Measurements from ENCODE around the gene LGALS9B.
"Not testable (repeated sequence)": the region's sequence is repeated elsewhere in the genome, so short reads cannot be mapped to it uniquely, and the experiment has no call there.

LGALS9B gene

DNA sequence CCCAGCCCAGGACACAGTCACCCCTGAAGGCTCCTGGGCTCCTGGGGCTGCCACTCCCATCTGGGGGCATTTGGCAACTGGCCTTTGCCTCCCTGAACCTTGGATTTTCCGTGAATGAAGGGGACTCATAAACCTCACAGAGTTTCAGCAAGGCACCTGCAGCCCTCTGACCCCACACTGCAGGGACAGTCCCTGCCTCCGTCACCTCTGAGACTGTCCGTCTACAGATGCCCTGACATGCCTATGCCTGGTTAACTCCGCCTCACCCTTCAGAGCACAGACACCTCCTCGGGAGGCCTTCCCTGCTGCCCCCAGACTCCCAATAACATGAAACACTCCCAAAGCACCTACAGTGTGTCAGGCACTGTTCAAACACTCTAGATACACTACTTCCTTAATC is 786 bp downstream of the LGALS9B start:
- not testable (repeated sequence) for DNase-seq

DNA sequence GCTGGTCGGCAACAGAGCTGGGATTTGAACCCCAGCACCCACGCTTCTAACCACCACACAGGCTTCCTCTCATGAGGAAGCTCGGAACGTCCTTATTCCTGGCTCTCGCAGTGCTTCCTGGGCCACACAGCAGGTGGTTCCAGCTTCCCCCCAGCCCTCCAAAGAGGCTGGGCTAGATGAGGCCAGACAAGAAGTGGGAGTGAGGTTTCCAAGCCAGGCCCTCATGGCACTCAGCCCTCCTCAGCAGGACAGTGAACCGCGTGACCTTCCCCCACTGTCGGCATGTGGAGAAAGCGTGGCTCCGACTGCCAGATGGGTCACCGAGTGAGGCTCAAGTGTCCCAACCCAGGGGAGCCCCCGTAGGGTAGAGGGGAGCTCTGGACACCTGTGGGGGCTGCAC is 1.8 kb downstream of the LGALS9B start:
- DNase-seq: not testable (repeated sequence)

- DNase-seq: not testable (repeated sequence)
These were observed 2.4 kb downstream of the LGALS9B start for GRCh38 chr17:20464854-20465414.

DNA sequence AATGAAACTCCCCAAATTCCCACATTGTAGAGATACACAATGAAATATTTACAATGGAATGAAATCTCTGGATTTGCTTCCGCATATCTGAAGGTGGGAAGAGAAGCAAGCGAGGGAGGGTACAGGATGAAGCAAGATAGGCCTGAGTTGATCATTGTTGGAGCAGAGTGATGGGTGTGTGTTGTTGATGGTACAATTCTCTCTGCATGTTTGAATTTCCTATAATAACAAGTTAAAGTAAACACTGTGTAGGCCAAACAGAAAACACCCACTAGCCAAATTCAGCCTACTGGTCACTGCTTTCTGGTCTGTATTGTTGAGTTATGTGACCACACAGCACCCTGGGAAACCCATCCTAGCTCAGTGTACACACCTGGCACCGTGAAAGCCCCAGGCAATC is 5.2 kb downstream of the LGALS9B start:
- DNase-seq: not testable (repeated sequence)

DNA sequence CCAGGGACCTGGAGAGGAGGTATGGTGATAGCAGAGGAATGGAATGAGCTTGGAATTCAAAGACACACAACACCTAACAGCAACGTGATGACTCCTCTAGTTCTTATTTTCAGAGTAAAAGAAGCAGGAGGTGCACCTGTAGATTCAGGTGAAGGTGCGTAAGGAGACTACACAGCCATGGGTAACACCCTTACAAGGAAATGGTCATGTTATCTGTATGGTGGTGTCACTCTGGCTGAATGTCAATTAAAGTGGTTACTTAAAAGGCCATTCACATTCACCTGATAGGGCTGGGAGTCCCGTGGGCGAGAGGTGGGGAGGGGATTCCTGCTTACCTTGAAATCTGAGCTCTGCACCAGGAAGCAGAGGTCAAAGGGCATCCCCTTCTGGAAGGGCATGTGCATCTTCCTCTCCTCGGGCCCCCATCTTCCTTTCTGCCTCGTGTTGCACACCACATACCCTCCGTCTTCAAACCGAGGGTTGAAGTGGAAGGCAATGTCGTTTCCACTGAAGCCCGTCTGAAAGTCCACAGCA is 9.4 kb downstream of the LGALS9B start:
- DNase-seq: not testable (repeated sequence)

- not testable (repeated sequence) for DNase-seq
These were observed 12.2 kb downstream of the LGALS9B start for GRCh38 chr17:20455106-20455505.

DNA sequence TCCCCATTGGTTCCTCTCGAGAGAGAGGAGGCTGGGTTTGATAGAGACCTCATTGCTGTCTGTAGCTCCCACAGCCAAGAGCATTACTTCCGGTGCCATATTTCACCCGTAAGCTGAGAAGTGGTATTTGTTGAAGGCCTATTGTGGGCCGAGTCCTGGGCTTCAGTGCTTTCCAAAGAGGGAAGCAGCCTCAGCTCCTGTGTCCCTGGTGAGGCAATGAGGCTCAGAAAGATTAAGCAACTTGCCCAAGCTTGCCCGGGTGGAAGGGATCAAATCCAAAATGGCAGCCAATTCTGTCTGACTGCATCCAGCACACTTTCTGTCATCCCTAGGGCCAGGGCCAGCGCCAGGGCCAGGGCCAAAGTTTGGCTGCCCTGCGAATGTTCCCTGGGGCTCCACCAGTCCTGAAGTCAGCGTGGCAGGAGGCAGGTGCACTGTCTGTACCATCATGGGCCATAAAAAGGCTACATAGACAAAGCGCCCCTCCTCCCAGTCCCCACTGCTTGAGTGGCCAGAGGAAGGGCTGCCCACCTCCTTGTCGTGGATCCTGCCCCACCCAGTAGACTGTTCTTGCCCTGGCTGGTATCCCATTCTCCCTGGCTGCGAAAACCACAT is 13.4 kb downstream of the LGALS9B start:
- not testable (repeated sequence) for DNase-seq

DNA sequence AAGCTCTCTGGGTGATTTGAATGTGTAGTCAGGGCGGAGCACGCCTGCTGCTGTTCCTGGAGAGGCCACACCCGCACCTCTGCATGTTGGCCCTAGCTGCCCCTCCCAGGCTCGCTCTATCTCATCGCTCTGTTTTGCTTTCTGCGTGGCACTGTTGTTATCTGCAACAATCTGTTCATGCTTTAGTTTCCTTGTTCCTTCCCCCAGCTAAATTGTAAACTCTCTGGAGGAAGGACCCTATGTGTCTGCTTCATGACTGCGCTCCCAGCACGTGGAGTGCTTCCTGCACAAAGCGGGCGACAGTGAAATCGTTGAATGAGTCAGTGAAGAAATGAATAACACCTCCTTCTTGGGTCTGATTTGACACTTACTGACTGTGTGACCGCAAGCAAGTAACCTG is 16.5 kb downstream of the LGALS9B start:
- DNase-seq: not testable (repeated sequence)

GRCh38 chr17:20447534-20448321 is 19.6 kb downstream of the LGALS9B start:
- DNase-seq: not testable (repeated sequence)

GRCh38 chr17:20446895-20447294 is 20.4 kb downstream of the LGALS9B start:
- DNase-seq: not testable (repeated sequence)

DNA sequence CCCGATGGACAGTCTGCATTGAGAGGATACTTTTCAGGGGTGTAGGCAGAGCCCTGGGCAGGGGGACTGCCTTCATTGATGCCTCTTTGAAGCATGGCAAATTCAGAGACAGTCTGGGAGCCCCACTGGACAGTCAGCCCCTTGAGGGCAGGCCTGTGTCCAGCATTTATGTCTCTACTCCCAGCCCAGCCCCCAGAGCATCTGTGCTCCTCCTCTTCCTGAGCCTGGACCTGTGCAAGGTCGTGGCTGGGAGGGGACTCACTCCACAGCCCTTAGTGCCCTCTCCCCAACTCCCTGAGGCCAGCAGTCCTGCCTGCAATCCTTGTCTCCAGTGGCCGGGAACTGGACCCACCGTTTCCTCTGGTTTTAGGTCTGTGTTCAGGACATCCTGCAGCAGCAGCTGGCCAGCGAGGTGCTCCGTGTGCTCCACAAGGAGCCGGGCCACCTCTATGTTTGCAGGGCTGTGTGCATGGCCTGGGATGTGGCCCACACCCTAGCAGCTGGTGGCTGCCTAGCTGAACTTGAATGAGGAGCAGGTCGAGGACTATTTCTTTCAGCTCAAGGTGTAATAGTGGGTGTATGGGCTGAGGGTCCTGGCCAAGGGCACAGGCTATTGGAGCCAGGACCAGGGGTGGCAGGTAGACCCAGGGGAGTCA is 22.6 kb downstream of the LGALS9B start:
- DNase-seq: not testable (repeated sequence)

DNA sequence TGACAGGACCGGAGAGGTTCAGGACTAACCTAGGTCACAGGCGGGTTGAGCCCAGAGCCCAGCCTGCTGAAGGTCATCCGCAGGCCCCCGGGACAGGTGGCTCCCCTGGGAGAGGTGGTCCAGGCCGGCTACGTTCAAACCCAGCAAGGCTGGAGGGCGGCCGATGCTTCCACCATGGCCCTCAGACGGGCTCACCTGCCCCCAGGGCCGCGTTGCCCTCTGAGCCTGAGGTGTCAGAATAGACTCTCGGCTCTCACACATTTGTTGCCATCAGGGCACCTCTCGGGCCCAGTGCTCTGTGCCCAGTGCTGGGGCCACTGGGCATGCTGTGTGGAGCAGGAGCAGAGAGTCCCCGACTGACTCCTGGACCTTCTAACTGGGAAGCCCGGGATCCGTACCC is 23.2 kb downstream of the LGALS9B start:
- DNase-seq: not testable (repeated sequence)

DNA sequence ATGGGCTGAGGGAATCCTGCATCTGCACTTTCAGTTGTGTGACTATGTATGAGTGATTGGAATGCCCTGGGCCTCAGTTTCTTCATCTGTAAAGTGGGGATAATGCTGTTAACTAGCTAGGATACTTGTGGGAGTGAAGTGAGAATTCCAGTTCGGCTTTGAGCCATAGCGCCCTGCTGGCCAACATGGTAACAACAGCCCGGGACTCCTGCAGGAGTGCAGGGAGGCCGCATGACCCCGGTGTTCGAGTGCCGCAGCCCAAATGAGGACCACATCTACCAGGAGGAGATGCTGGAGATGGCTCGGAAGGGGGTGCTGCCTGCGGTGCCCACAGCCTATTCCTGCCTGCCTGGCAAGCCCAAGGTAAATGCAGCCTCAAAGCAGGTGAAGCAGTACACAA is 23.7 kb downstream of the LGALS9B start:
- DNase-seq: not testable (repeated sequence)

- not testable (repeated sequence) for DNase-seq
These were observed 26.7 kb downstream of the LGALS9B start for GRCh38 chr17:20440665-20441064.

- not testable (repeated sequence) for DNase-seq
These were observed 32.2 kb downstream of the LGALS9B start for GRCh38 chr17:20435166-20435565.

DNA sequence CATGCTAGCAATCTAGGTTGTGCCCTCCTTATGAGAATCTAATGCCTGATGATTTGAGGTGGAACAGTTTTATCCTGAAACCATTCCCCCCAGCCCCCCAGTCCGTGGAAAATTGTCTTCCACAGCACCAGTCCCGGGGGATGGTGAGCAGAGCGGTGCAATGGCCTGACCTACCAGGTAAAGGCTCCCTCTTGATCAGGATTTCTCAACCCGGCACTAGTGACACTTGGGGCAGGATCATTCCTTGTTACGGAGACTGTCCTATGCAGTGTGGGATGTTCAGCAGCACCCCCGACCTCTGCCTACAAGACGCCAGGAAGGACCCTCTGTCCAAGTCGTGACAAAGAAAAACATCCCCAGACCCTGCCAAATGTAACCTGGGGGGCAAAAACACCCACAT is 34.0 kb downstream of the LGALS9B start:
- not testable (repeated sequence) for DNase-seq

DNA sequence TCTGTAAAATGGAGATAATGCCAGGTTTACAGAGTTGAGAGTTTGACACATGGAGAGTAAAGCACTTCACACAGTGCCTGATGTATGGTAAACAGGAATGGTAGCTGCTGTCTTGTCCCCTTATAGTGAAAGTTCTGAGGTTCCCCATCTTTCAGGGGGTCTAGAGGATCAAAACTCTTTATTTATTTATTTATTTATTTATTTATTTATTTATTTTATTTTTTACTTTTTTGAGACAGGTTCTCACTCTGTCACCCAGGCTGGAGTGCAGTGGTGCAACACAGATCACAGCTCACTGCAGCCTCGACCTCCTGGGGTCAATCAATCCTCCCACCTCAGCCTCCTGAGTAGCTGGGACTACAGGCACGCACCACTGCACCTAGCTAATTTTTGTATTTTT is 40.1 kb downstream of the LGALS9B start:
- DNase-seq: not testable (repeated sequence)

- DNase-seq: not testable (repeated sequence)
These were observed 44.5 kb downstream of the LGALS9B start for GRCh38 chr17:20422826-20423225.

DNA sequence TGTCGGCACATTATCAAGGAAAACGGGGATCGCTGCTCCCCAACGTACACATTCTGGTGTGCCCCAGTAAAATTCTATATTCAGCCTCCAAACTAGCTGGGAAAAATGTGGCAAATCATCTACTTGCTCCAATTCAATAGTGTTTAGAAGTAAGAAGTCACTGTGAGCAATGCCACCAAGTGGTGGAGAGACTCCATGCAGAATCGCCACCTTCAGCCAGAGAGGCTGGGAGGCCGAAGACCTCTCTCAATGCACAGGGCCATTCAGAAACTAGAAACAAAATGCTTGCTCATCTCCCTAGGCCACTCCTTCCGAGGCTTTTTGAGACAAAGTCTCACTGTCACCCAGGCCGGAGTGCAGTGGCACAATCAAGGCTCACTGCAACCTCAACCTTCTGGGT is 48.5 kb downstream of the LGALS9B start:
- DNase-seq: not testable (repeated sequence)

DNA sequence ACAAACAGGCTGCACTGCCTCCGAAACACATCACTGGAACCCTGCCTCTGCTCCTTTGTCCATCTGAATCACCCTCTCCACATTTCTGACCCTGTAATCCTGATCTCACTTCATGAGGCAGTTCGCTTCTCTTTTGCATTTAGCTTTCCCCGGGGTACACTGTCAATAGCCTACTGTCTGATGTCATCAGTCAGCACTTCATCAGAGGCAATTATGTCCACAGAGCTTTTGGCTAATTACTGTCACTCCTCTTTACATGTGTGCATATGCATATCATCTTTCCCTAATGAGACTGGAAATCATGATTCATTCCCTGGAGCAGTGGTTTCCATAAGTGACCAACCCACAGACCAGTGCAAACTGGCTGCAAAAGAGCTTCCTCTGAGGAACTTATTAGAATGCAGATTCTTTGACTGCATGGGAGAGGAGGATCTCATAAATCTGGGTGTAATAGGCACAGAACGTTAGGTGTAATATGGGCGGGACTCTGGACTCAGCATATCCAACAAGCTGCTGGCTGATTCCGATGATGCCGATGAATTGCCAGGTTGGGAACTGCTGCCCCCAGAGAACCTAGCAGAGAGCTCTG is 49.8 kb downstream of the LGALS9B start:
- DNase-seq: not testable (repeated sequence)

GRCh38 chr17:20416381-20416911 is 50.9 kb downstream of the LGALS9B start:
- DNase-seq: not testable (repeated sequence)

DNA sequence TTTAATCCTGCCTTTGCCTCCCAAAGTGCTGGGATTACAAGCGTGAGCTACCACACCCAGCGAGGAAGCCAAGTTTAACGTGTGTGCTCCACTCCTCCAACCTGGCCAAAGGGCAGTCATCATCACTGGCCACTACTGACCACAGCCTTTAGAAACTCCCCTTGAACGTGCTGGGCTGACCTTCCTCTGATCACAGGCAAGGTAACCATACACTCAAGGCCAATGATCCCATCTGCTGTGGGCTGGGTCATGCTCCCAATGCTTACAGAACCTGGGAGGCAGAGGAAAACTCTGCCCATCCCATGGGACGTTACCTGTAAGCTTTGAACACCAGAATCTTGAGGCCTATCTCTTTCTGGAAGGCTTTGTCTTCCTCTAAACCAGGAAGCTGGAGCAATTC is 51.9 kb downstream of the LGALS9B start:
- not testable (repeated sequence) for DNase-seq

Data from activated CD8-positive, alpha-beta memory T cell treated with anti-CD3 and anti-CD28 coated beads for 24 hours (primary cell).